22Rv1 (cell line): ENCODE data around the gene CDK5RAP3.

ENCODE experiments used
- ZFX ChIP-seq: fragments of 450-650 bp; IDR thresholded peaks from 2 replicates; pipeline ENCODE4 v1.6.1; 2017; ENCODE audit warnings: antibody characterized with exemption, borderline replicate concordance
- TF ChIP-seq, protein P1 (sequence below): fragments of 450-650 bp; IDR thresholded peaks from 2 replicates; pipeline ENCODE4 v1.5.1; 2017; ENCODE audit warnings: mild to moderate bottlenecking

DNA sequence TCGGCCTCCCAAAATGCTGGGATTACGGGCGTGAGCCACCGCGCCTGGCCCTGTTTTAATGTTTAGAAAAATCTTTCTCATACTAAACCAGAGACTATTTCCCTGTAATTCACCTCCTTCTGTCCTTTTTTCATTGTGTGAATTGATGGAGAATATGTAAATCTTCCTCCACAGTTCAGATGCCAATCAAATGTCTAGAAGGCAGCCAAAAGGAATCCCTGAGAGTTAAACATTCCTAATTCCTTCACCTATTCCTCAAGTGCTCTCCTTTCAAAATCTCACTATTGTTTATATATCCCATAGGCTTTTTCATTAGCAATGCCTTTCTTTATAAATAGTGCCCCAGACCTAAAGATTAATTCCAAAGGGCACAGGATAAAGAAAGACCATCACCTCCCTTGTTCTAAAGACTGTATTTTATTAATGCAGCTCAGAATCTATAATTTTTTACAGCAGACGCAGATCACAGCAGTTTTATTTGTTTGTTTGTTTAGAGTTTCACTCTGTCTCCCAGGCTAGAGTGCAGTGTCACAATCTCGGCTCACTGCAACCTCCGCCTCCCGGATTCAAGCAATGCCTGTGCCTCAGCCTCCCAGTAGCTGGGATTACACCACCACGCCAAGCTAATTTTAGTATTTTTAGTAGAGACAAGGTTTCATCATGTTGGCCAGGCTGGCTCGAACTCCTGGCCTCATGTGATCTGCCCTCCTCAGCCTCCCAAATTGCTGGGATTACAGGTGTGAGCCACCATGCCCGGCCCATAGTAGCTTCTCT is 36.2 kb downstream of the CDK5RAP3 start:
- TF ChIP-seq, protein P1, sequence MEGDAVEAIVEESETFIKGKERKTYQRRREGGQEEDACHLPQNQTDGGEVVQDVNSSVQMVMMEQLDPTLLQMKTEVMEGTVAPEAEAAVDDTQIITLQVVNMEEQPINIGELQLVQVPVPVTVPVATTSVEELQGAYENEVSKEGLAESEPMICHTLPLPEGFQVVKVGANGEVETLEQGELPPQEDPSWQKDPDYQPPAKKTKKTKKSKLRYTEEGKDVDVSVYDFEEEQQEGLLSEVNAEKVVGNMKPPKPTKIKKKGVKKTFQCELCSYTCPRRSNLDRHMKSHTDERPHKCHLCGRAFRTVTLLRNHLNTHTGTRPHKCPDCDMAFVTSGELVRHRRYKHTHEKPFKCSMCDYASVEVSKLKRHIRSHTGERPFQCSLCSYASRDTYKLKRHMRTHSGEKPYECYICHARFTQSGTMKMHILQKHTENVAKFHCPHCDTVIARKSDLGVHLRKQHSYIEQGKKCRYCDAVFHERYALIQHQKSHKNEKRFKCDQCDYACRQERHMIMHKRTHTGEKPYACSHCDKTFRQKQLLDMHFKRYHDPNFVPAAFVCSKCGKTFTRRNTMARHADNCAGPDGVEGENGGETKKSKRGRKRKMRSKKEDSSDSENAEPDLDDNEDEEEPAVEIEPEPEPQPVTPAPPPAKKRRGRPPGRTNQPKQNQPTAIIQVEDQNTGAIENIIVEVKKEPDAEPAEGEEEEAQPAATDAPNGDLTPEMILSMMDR = no peak
- TF ChIP-seq ZFX = no peak
